SHP77 treated with DMSO at 0.1 percent for 48 hours (cell line): ENCODE measurements around the gene DAPK1.
A peak's percentile ranks its signal among the peaks of the same experiment; 100 is the strongest.

Experiments
- DNase-seq: peaks from one replicate; lab custom pipeline; 2025; lab: John Stamatoyannopoulos, UW

The DAPK1 gene

GRCh38 chr9:87668722-87669121 lies 171.1 kb downstream of the DAPK1 start:
- DNase-seq: no peak

GRCh38 chr9:87670572-87671264 lies 173.1 kb downstream of the DAPK1 start:
- no peak for DNase-seq

GRCh38 chr9:87671478-87671877 lies 173.8 kb downstream of the DAPK1 start:
- DNase-seq: no peak

GRCh38 chr9:87671925-87672324 lies 174.3 kb downstream of the DAPK1 start:
- DNase-seq: no peak

GRCh38 chr9:87672586-87672985 lies 174.9 kb downstream of the DAPK1 start:
- no peak for DNase-seq

- no peak for DNase-seq
Measured at GRCh38 chr9:87673446-87674120, 175.9 kb downstream of the DAPK1 start.

GRCh38 chr9:87674565-87675299 lies 177.1 kb downstream of the DAPK1 start:
- no peak for DNase-seq

GRCh38 chr9:87675906-87676515 lies 178.3 kb downstream of the DAPK1 start:
- DNase-seq: no peak

GRCh38 chr9:87676976-87677775 lies 179.5 kb downstream of the DAPK1 start:
- DNase-seq: no peak

- no peak for DNase-seq
Measured at GRCh38 chr9:87677776-87678587, 180.3 kb downstream of the DAPK1 start.

GRCh38 chr9:87678650-87679355 lies 181.1 kb downstream of the DAPK1 start:
- DNase-seq: peak; percentile 8

- DNase-seq: no peak
Measured at GRCh38 chr9:87681271-87682061, 183.8 kb downstream of the DAPK1 start.

GRCh38 chr9:87682085-87682484 lies 184.4 kb downstream of the DAPK1 start:
- no peak for DNase-seq

- no peak for DNase-seq
Measured at GRCh38 chr9:87682618-87683017, 185.0 kb downstream of the DAPK1 start.

GRCh38 chr9:87683751-87684626 lies 186.3 kb downstream of the DAPK1 start:
- no peak for DNase-seq

- DNase-seq: no peak
Measured at GRCh38 chr9:87684627-87685219, 187.1 kb downstream of the DAPK1 start.

GRCh38 chr9:87685441-87685840 lies 187.8 kb downstream of the DAPK1 start:
- DNase-seq: no peak
